GM18873 (cell line): Measurements from ENCODE around the gene RBM45.
"Not testable (repeated sequence)": the region's sequence is repeated elsewhere in the genome, so short reads cannot be mapped to it uniquely, and the experiment has no call there.

Source experiments
- ATAC-seq: cut with Tn5 transposase; IDR thresholded peaks from one replicate; pipeline ENCODE4 v1.9.1; 2021; ENCODE audit warnings: mild to moderate bottlenecking, moderate library complexity, moderate number of reproducible peaks; ENCODE audit not compliant: unreplicated experiment, low FRiP score

Gene RBM45

DNA sequence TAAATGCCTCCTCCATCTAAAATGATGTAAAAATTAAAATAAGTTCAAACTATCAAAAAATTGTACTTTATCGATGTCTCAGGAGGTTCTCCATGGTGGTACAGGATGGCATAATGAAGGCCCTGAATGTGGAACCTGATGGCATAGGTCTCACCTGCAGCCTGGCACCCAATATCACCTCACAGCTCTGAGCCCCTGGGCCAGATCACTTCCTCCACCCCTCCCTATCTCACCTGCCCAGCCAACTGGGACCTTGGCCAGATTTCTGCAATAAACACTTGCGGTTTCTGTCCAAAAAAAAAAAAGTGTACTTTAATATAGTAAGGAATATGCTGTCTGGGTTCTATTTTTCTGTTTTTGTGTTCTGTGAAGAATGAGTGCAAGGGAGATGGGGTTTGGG lies 6.7 kb upstream of the RBM45 start:
- no peak for ATAC-seq

DNA sequence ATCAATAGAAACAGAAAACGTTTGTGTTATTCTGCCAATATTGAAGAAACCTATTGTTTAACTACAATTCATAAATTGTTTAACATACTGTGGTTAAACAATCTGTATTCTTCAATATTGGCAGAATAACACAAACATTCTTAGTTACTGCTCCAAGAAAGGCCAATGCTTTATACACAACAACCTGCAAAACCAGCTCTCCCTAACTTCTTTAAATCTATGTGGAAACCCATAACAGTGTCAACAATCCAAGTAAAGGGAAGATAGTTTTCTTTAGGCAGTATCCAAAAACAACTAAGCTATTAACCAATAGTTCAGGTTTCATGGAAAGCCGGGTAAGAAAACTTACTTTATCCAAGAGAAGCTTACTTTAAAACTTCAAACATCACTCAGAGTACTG lies 6.2 kb upstream of the RBM45 start:
- no peak for ATAC-seq

DNA sequence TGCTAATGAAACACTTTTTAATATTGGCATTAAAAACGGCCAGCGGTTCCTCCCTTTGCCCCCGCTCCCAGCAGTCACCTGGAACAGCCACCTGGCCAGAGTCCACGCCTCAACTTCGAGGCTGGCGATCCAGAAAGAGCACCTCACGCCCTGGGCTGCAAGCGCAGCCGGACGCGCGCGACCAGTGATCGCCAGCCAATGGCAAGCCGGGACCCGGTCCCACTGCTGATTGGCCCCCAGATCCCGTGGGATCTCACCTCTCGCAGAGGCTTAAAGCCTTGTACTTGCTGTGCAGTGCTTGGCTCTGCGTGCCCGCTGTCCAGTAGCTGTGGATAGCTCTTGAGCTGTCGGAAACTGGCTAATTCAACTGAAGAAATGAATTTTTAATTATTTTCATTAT lies 4.1 kb upstream of the RBM45 start:
- ATAC-seq = no peak

DNA sequence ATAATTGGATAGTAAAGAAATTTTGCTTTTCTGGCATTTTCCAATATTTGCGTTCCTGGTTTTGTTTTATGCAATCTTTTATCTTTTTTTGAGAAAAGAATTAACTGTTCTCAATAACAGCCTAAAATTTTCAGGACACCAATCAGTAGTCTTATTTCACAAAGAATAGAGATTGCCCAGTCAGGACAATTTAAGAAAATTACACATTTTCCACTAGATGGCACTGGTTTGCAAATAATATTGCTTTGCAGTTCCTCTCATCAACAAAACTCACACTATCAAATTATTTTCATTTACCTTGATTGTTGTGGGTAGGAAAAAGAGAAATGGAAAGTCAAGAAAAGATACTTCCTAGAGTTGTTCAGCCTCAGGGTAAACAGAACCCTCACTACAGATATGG lies 2.4 kb upstream of the RBM45 start:
- no peak for ATAC-seq

DNA sequence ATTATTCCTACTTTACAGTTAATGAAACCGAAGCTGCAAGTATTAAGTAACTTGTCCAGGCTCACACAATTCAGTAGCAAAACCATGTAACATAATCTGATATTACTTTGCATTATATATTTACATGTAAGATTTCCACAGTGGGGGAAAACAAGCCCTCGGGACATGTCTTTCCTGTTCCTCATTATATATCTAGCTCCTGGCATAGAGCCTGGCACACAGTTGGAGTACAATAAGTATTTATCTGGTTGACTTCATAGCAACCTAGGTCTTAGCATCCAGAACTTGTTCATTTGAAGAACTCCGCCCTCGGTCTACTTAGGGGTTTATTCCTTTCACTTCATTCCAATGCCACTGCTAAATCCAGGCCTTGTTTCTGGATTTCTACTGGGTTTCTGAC lies 1.6 kb upstream of the RBM45 start:
- no peak for ATAC-seq

DNA sequence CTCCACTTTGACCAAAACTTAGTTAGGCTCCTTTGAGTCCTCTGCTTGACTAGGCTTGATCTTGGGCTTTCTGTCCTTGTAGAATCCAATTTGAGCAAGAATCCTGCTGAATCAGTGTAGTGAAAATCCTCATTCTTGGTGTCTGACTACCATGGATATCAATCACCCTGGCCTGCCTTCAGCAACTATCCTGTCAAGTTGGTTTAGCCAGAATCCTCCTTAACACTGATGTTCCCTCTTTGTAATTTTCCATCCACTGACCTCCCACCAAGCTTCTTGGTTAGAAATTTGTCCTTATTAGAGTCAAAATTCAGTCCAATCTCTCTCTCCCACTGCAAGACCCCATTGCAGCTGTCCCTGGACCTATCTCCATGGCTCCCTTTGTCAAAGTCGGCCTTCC lies 494 bp upstream of the RBM45 start:
- ATAC-seq = no peak

DNA sequence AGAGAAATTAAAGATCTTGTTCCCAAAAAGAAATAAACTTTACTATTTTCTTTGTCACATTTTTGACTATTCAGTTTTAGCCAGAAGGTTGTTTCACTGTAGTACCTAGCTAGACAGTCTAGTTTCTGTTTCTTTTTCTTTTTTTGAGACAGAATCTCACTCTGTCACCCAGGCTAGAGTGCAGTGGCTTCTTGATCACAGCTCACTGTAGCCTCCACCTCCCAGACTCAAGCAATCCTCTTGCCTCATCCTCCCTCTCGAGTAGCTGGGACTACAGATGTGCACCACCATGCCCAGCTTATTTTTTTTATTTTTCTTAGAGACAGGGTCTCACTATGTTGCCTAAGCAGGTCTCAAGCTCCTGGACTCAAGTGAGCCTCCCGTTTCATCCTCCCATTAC lies 2.2 kb downstream of the RBM45 start:
- ATAC-seq = peak; percentile 46

DNA sequence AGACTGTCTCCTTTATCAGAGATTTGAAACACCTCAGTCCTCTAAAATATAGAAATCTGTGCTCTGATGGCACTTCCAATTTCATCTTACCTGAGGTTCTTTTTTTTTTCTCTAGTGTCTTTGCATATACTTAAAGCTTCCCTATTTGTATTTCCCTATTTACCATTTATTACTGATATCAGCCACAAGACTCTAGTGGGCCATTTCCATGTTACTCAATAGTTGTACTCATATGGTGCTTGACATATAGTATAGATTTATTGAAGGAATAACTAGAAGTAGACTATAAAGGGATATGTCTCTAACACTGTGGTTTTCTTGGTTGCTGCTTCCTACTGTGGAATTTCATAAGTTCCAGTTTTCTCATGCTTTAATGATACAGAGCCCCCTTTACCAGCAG lies 3.0 kb downstream of the RBM45 start:
- no peak for ATAC-seq

DNA sequence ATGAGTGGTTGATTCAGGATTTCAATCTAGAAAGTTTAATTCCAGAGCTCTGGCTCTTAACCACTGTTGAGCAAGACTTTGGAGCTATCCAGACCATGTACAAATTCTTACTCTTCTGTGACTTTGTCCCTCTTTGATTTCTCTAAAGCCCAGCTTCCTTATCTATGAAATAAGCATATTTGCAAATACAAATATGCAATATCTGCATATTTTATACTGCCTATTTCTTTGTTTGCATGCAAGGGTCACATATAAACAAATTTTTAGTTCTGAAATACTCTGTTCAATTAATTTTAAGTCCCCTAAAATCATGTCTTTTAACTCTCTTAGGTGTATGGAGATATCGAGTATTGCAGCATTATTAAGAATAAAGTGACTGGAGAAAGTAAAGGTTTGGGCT lies 5.5 kb downstream of the RBM45 start:
- no peak for ATAC-seq

DNA sequence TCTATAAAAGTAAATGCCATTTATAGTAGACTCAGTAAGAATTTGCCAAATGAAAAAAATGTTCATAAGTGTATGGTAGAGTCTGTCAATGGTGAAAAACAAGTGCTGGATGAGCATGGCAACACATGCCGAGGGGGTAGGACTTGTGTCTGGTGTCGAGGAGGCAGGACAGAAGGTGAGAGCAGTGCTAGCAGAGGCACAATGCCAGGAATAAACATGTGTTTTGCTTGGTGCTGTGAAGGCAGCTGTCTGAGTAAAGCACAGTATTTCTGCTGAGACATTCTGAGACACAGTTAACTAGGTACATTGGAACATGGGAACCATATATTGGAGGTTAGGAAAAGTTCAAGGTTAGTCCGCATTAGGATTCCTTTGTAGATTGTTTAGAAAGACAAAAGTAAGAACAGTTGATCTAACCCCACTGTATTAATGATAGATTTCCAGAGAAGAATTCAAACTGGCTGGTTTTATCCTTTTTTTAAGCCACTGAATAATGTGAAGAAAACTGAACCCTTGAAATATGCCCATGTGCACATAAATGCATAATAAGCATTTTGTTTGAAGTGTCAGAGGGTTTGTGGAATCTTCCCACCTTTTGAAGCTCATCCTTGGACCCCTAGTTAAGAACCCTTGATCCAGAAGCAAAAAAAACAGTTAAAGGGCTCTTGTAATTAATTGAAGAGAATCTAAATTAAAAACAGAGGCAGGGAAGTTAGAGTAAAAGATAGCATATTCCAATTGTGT lies 7.1 kb downstream of the RBM45 start:
- ATAC-seq = no peak

DNA sequence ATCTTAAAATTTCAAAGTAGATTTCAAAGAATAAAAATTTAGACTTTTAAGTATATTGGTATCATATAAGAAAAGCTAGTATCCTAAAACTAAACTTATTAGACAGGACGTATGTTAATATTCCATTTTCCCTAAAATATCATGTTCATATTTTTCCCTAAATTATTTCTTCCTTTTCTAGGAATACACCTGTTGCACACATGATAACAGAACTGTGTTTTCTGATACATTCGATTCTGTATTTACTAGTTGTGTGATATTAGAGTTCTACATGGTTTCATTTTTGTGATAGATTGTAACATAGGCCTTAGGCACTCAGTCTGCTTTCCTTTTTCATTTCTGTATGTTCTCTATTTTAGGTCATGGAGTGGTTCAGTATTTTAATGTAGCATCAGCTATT lies 10.9 kb downstream of the RBM45 start:
- ATAC-seq = no peak

DNA sequence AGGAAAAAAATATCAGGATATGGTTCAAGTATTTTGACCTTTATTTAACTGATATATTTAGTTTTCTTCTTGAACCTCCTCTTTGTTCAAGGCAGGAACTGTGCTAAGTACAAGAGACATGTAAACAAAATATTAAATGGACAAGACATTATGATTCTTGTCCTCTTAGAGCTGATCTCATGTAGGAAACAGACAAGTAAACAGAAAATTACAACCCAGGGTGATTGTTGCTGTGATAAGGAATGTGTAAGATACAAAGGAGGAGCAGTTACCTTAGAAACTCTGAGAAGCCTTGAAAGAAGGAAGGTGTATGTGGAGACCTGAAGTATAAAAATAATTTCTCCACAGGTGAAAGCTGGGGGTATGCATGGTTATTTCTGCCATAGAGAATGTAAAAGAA lies 12.9 kb downstream of the RBM45 start:
- no peak for ATAC-seq

DNA sequence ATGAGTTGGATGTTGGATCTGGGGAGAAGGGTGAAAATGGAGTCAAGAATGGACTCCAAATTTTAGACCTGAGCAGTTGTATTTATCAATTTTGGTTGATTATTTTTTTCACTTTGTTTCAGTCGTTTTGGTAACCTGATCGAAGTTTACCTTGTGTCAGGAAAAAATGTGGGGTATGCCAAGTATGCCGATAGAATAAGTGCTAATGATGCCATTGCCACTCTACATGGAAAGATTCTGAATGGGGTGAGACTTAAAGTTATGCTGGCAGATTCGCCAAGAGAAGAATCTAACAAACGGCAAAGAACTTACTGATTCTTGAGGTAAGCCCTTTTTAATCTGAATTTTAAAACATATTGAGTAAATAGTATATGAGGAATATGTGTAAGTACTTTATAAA lies 13.6 kb downstream of the RBM45 start:
- no peak for ATAC-seq

DNA sequence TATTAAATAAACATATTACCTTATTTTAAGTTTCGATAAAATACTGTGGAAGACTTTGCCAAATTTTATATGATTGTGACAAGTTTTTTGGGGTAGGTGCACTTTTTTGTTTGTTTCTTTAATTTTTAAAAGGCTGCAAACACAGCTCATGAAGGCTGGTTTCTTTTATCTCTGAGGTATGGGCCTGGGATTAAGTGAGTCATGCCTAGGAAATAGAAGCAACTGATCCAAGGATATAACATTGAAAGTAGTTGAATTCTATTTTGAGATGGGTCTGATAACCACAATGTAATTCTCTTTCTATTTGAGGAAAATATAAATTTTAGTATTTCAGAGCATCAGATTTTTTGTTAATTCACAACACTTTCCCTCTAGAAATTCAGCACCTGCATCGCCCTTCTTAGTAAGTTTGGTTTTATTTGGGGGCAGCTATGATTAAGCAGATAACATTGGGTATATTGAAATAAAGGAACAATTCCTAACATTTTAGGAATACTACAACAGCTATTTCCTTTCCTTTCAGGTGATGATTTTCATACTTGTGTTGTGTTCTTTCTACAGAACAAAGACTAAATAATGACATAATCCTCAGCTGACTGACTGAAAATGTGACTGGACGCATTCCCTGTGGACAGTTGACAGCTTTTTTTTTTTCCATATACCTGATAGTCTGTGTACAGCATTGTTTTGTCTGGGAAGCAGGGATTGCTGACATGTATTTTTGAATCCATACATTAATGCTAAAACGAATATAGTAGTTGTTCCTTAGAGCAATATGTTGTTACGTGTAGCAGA lies 16.8 kb downstream of the RBM45 start:
- no peak for ATAC-seq

DNA sequence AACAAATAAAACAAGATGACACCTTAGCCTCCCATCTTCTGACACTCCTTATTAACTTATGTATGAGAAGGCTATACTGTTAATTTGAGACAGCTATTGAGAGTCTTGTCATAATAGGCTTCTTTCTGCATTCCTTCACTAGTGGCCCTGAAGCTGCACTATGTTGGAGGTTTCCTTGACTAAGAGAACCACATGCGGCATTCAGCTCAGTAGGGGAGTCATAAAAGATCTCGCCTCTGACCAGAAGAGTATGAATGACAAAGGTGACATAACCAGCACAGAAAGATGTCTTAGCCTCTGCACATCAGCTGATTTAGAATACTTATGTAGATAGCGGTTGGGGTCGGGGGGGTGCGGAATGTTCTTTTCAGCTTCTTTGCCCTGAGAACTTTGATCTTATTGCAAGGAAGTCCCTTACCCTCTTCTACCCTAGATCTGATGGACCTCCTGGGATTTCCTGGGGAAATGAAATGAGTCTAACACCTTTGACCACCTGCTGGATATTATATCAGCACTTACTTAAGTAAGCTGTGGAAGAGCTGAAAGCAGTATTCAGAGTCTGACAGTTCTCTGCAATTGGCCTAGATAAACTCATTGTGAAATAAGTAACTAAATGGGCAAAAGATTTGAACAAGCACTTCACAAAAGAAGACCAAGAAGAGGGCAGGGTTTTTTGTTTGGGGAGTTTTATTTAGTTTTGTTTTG lies 24.2 kb downstream of the RBM45 start:
- ATAC-seq = no peak

DNA sequence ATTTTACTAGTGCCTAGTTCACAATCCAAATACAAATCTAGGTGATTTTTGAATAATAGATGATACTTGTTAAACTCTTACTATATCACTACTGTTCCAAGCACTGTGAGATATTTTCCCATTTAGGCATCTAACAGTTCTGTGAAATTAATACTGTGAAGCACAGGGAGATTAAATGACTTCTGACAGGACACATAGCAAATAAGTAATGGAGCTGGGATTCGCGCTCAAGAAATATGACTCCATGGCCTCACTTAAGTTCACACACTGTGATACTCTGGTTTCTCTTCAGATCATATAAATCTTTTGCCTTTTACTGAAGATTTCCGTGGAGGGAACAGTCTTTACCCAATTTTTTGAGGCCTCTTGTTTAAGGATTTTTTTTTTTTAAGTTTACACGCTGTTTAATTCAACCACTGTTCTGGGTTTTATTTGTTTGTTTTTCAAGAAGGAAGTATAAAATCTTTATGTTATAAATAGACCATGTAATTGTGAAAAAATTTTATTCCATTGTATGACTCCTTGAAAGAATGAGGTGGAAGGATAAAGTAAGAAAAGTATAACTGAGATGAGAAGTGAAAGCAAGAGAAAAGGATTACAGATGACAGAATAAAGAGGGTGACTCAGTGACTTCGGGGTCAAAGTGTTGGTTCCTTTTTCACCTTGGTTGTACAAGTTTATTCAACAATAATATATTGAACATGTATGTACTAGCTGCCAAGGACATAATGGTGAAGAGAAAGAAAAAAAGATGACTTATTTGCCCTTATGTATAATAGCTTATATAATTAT lies 30.2 kb downstream of the RBM45 start:
- no peak for ATAC-seq

DNA sequence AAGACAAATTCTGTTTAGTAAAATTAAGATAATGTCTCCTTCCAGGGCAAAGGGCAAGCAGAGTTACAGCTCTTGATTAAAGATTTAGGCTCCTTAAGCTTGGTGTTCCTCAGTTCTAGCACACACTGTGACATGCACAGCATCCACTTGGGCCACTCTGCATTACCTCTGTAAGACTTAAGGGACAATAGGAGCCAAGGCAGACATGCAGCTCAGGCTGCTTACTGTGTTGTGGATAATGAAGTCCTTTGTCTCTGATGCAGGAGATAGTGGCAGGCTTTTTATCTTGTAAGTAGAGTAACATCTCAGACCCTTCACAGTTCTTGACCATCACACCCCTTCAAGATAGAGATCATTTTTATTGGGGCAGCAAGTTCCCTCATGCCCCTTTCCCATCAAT lies 31.2 kb downstream of the RBM45 start:
- ATAC-seq = no peak

DNA sequence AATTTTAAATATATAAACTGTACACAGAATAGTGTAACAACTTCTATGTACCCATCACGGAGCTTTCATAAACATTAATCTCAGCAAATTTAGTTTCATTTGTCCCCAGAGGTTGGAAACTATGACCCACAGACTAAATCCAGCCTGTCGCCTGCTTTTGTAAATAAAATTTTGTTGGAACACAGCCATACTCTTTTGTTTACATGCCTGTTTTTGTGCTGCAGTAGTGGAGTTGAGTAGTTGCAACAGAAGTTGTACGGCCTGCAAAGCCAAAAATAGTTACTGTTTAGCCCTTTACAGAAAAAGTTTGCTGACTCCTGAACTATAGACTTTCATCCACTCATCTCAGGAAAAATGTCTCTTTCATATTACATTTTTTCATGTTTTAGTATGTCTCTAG lies 39.8 kb downstream of the RBM45 start:
- no peak for ATAC-seq

DNA sequence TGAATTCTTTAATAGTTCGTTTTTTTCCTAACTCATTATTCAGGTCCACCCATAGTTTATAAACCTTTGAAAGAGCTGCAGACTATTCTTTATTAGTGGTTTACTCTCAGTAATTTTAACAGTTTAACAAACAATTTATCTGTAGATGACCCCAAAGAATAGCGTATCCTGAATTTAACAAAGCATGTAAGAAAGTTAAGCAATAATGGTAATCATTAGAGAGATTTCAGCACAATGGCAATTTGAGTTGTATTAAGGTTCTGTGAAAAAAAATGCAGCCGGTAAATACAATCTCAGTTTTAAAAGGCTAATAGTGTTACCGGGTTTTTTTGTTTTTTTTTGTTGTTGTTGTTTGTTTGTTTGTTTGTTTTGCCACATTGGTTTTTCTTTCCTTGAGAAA lies 40.3 kb downstream of the RBM45 start:
- no peak for ATAC-seq

DNA sequence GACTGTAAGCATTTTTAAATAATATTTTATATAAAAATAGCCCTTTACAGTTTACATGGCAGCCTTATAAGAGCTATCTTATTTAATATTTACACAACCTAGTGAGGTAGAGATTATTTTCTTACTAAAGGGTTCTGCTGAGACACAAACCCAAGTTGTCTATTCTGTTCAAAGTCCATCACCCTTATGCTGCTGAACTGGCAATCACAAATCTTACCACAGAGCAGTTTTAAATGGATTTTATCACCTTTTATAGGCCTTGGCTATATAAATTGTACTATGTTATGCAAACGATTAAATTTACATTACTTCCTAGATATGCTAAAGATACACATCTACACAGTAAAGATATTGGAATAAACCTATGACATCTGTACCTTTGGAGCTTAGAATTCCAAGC lies 40.7 kb downstream of the RBM45 start:
- no peak for ATAC-seq

DNA sequence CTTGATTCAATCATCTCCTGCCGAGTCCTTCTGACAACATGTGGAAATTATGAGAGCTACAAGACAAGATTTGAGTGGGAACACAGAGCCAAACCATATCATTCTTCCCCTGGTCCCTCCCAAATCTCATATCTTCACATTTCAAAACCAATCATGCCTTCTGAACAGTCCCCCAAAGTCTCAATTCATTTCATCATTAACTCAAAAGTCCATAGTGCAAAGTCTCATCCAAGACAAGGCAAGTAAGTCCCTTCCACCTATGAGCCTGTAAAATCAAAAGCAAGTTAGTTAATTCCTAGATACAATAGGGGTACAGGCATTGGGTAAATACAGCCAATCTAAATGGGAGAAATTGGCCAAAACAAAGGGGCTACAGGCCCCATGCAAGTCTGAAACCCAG lies 41.6 kb downstream of the RBM45 start:
- not testable (repeated sequence) for ATAC-seq
